OCI-LY1 (cell line): ENCODE measurements around the gene AFAP1L2.

Experiments used
- H2AFZ ChIP-seq: fragments of 200-600 bp; sonication (generic), shearing (Covaris generic); 2 replicates; pipeline ENCODE4 v1.6.0; 2014; ENCODE audit warnings: antibody characterized with exemption, mild to moderate bottlenecking, low read length
- H3F3A ChIP-seq: fragments of 200-600 bp; sonication (generic), shearing (Covaris generic); 2 replicates; pipeline ENCODE4 v1.6.0; 2014; ENCODE audit warnings: mild to moderate bottlenecking, antibody characterized with exemption, low read length, moderate library complexity; ENCODE audit not compliant: insufficient read depth
- H3K27ac ChIP-seq: fragments of 200-600 bp; sonication (generic); 2 replicates; pipeline ENCODE4 v1.5.1; 2014; ENCODE audit warnings: low read length, mixed run types, mild to moderate bottlenecking, low read depth; ENCODE audit not compliant: poor library complexity, severe bottlenecking
- H3K27me3 ChIP-seq: fragments of 200-600 bp; sonication (generic); 2 replicates; pipeline ENCODE4 v1.6.0; 2014; ENCODE audit warnings: antibody characterized with exemption, mild to moderate bottlenecking, low read length, moderate library complexity; ENCODE audit not compliant: insufficient read depth
- H3K36me3 ChIP-seq: fragments of 200-600 bp; sonication (generic); 2 replicates; pipeline ENCODE4 v1.6.1; 2014; ENCODE audit warnings: mild to moderate bottlenecking, antibody characterized with exemption, low read length, moderate library complexity, mixed read lengths; ENCODE audit not compliant: insufficient read depth
- H3K4me1 ChIP-seq: fragments of 200-600 bp; sonication (generic); 2 replicates; pipeline ENCODE4 v1.5.1; 2014; ENCODE audit warnings: mild to moderate bottlenecking, low read length, moderate library complexity; ENCODE audit not compliant: insufficient read depth, severe bottlenecking
- H3K4me2 ChIP-seq: fragments of 200-600 bp; sonication (generic), shearing (Covaris generic); 2 replicates; pipeline ENCODE4 v1.6.1; 2014; ENCODE audit warnings: low read length
- H3K4me3 ChIP-seq: fragments of 200-600 bp; sonication (generic); 2 replicates; pipeline ENCODE4 v1.5.1; 2014; ENCODE audit warnings: low read length, low read depth, mild to moderate bottlenecking, mixed read lengths; ENCODE audit not compliant: poor library complexity, severe bottlenecking
- H3K79me2 ChIP-seq: fragments of 200-600 bp; shearing (Covaris generic); 2 replicates; pipeline ENCODE4 v1.6.1; 2016; ENCODE audit warnings: mixed run types, low read length, mixed read lengths; ENCODE audit not compliant: insufficient read depth
- H3K9ac ChIP-seq: fragments of 200-600 bp; sonication (generic), shearing (Covaris generic); 2 replicates; pipeline ENCODE4 v1.6.1; 2014; ENCODE audit warnings: mild to moderate bottlenecking, low read length, mixed read lengths
- H3K9me2 ChIP-seq: fragments of 200-600 bp; sonication (generic), shearing (Covaris generic); 2 replicates; pipeline ENCODE4 v1.6.1; 2014; ENCODE audit warnings: low read depth, mild to moderate bottlenecking, low read length, mixed read lengths
- H3K9me3 ChIP-seq: fragments of 200-600 bp; shearing (Covaris generic); 2 replicates; pipeline ENCODE4 v1.6.1; 2014; ENCODE audit warnings: low read length, mixed read lengths
- H4K20me1 ChIP-seq: fragments of 200-600 bp; sonication (generic), shearing (Covaris generic); 2 replicates; pipeline ENCODE4 v1.6.0; 2016; ENCODE audit warnings: mild to moderate bottlenecking, low read length; ENCODE audit not compliant: insufficient read depth
- CTCF ChIP-seq: fragments of 200-600 bp; sonication (generic), shearing (Covaris generic); IDR thresholded peaks from 2 replicates; pipeline ENCODE4 v1.5.1; 2017; ENCODE audit warnings: mild to moderate bottlenecking, antibody characterized with exemption, low read length, moderate library complexity, mixed read lengths
- EZH2 ChIP-seq: fragments of 200-600 bp; sonication (generic), shearing (Covaris generic); IDR thresholded peaks from 2 replicates; pipeline ENCODE4 v1.8.0; 2017; ENCODE audit warnings: borderline replicate concordance, mixed run types, mild to moderate bottlenecking, antibody characterized with exemption, low read length, moderate library complexity, mixed read lengths

Gene AFAP1L2

DNA sequence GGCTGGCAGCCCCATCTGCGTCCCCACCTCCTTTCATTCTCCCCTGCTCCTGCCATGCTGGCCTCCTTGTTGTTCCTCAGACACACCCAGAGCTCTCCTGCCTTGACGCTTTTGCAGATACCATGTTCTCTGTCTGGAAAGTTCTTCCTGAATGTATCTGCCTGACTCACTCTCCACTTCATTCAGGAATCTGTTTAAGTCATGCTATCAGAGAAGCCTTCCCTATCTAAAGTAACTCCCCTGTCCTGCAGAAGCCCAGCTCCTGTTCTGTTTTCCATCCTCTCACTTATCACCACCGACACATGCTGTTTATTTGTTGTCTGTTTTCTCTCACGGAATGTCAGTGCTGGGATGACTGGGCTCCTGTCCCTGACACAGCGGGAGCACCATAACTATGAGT lies 82.0 kb downstream of the AFAP1L2 start:
- Histone ChIP-seq H2AFZ (no peak overlapping the region), H3F3A (no peaks in the 10 kb centered on the region), H3K9ac (no peak overlapping the region), H3K9me3 (no peaks in the 10 kb centered on the region), H3K9me2 (no peaks in the 10 kb centered on the region), H3K27ac (no peak overlapping the region), H3K4me3 (no peak overlapping the region), H3K27me3 (peaks cover 8% of the 10 kb centered on the region; the same call in 1 of the 2 replicates), H3K4me1 (no peaks in the 10 kb centered on the region), H3K4me2 (no peak overlapping the region), H3K36me3 (no peaks in the 10 kb centered on the region), H4K20me1 (no peaks in the 10 kb centered on the region), H3K79me2 (no peaks in the 10 kb centered on the region)
- TF ChIP-seq CTCF (no peak), EZH2 (no peak)

GRCh38 chr10:114320249-114321116 lies 83.8 kb downstream of the AFAP1L2 start:
- H3K9ac ChIP-seq = no peak overlapping the region
- no peaks in the 10 kb centered on the region for H3K79me2 ChIP-seq
- H3K27ac ChIP-seq = no peak overlapping the region
- no peak overlapping the region for H2AFZ ChIP-seq
- H3F3A ChIP-seq = no peaks in the 10 kb centered on the region
- H3K4me2 ChIP-seq = no peak overlapping the region
- H3K36me3 ChIP-seq = no peaks in the 10 kb centered on the region
- H3K27me3 ChIP-seq = peaks cover 8% of the 10 kb centered on the region; the same call in 1 of the 2 replicates
- H4K20me1 ChIP-seq = no peaks in the 10 kb centered on the region
- H3K4me1 ChIP-seq = no peaks in the 10 kb centered on the region
- no peak overlapping the region for H3K4me3 ChIP-seq
- TF ChIP-seq EZH2 (no peak), CTCF (no peak)
- no peaks in the 10 kb centered on the region for H3K9me2 ChIP-seq
- no peaks in the 10 kb centered on the region for H3K9me3 ChIP-seq

GRCh38 chr10:114319406-114320248 lies 84.7 kb downstream of the AFAP1L2 start:
- no peak overlapping the region for H2AFZ ChIP-seq

More at GRCh38 chr10:114319406-114320248, 84.7 kb downstream of the AFAP1L2 start:
- Histone ChIP-seq H3K36me3 (no peaks in the 10 kb centered on the region), H3K79me2 (no peaks in the 10 kb centered on the region), H3K27ac (no peak overlapping the region), H3K9me2 (no peaks in the 10 kb centered on the region), H3K4me2 (no peak overlapping the region), H3K9ac (no peak overlapping the region), H3K4me1 (no peaks in the 10 kb centered on the region), H3K27me3 (peaks cover 8% of the 10 kb centered on the region; the same call in 1 of the 2 replicates), H4K20me1 (no peaks in the 10 kb centered on the region), H3K4me3 (no peak overlapping the region), H3K9me3 (no peaks in the 10 kb centered on the region), H3F3A (no peaks in the 10 kb centered on the region)
- TF ChIP-seq CTCF (no peak), EZH2 (no peak)
